A673 (cell line): ENCODE data around the gene EMP3.

Experiments
- CTCF ChIP-seq: fragments of 300-800, 200-600 bp; sonication (generic); conservative IDR thresholded peaks from 2 replicates; pipeline ENCODE4 v1.5.1; 2017; ENCODE audit warnings: low read depth, mild to moderate bottlenecking, antibody characterized with exemption, low read length, moderate library complexity, mixed read lengths
- EZH2 ChIP-seq: fragments of 200-600 bp; sonication (generic); IDR thresholded peaks from 2 replicates; pipeline ENCODE4 v1.6.1; 2017; ENCODE audit warnings: borderline replicate concordance, low read depth, mild to moderate bottlenecking, mixed read lengths, antibody characterized with exemption, low read length; ENCODE audit not compliant: poor library complexity, severe bottlenecking

GRCh38 chr19:48361912-48362311 is 36.6 kb downstream of the EMP3 start:
- no peak for TF ChIP-seq EZH2
- no peak for TF ChIP-seq CTCF
